ENCODE measurements around the gene HSH2D. TPM values are rescaled to one million over a fixed set of nuclear protein-coding genes. Genes with fewer than 3 reads are reported as not detected.

The HSH2D gene
- total and polyA plus RNA-seq, 2 of the 13 experiments (the other 11 are each of a cell fraction or from before 2014, with no cell fraction given), result 0.69 to 3.2 TPM

DNA sequence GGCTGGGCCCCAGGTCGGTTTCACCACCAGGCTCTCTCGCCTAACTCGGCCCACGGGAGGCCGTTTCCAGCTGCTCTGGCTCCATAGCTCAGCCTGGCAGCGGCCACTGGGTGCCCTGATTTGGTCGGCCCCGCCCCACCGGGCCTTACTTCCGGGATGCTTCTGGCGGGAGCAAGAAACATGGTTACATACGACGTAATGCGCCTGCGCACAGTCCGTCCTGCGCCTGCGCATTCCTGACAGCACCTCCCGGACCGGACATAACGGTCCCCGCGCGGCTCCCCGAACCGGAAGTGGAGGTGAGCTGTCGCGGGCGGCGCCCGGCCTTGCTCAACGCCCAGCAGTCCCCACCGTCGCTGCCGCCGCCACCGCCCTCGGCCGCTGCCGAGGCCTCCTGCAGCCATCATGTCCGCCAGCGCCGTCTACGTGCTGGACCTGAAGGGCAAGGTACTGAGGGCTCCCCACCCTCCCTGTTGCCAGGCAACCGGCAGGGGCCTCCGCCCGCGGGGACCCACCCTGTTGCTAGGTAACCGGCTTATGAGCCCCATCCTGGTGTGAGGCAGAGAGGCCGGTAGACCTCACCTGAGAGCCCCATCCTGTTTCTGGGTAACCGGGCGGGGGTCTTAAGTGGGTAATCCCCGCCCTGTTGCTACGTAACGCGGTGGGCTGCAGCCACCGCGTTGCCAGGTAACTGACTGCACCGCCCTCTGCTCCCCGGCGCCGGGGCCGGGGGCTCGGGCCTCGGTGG lies 54.3 kb downstream of the HSH2D start, which contains the start of gene AP1M1 (continued):
- TF ChIP-seq KDM5A (IDR thresholded peaks at IDR 0.05; ENCODE audit: borderline replicate concordance, low read length), result peak; percentile 79; the same call in 1 of the 2 replicates
- peak; percentile 53; the same call in 1 of the 2 replicates for TF ChIP-seq CREM (IDR thresholded peaks at IDR 0.05)
- TF ChIP-seq CREM (CRISPR knock-in tag; IDR thresholded peaks at IDR 0.05), result no peak
- peak; percentile 81; the same call in 1 of the 2 replicates for TF ChIP-seq KDM5B (CRISPR knock-in tag; IDR thresholded peaks at IDR 0.05; ENCODE audit: borderline replicate concordance)
- 0 out of 2 replicates have a peak, but pooled peaks have one; percentile 24 for TF ChIP-seq MAF1 (CRISPR knock-in tag; IDR thresholded peaks at IDR 0.05; ENCODE audit: borderline replicate concordance)
- TF ChIP-seq KDM2A (CRISPR knock-in tag; IDR thresholded peaks at IDR 0.05; ENCODE audit: borderline replicate concordance, low read depth), result peak; percentile 77; the same call in 1 of the 2 replicates
- TF ChIP-seq AGO1 (IDR thresholded peaks at IDR 0.05; ENCODE audit: low read depth, low read length, poor library complexity, severe bottlenecking), result peak; percentile 54
- TF ChIP-seq ZNF772 (CRISPR knock-in tag; IDR thresholded peaks at IDR 0.05), result no peak
- TF ChIP-seq GABPB1 (CRISPR knock-in tag; IDR thresholded peaks at IDR 0.05), result peak; percentile 97
- TF ChIP-seq PPARG (CRISPR knock-in tag; conservative IDR thresholded peaks at IDR 0.05), result peak; percentile 10; the same call in 1 of the 2 replicates
- TF ChIP-seq, protein P1, sequence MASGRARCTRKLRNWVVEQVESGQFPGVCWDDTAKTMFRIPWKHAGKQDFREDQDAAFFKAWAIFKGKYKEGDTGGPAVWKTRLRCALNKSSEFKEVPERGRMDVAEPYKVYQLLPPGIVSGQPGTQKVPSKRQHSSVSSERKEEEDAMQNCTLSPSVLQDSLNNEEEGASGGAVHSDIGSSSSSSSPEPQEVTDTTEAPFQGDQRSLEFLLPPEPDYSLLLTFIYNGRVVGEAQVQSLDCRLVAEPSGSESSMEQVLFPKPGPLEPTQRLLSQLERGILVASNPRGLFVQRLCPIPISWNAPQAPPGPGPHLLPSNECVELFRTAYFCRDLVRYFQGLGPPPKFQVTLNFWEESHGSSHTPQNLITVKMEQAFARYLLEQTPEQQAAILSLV (CRISPR knock-in tag; IDR thresholded peaks at IDR 0.05; ENCODE audit: borderline replicate concordance), result peak; percentile 26; the same call in 1 of the 2 replicates
- peak; percentile 45; the same call in 1 of the 2 replicates for TF ChIP-seq FOXK2 (IDR thresholded peaks at IDR 0.05)
- TF ChIP-seq KLF6 (CRISPR knock-in tag; IDR thresholded peaks at IDR 0.05), result no peak
- peak; percentile 91 for TF ChIP-seq RBFOX2 (IDR thresholded peaks at IDR 0.05; ENCODE audit: low read depth, low read length)
- peak; percentile 80; the same call in 1 of the 2 replicates for TF ChIP-seq ATF7-NPFF (CRISPR knock-in tag; IDR thresholded peaks at IDR 0.05; ENCODE audit: low read depth)
- TF ChIP-seq, protein P2, sequence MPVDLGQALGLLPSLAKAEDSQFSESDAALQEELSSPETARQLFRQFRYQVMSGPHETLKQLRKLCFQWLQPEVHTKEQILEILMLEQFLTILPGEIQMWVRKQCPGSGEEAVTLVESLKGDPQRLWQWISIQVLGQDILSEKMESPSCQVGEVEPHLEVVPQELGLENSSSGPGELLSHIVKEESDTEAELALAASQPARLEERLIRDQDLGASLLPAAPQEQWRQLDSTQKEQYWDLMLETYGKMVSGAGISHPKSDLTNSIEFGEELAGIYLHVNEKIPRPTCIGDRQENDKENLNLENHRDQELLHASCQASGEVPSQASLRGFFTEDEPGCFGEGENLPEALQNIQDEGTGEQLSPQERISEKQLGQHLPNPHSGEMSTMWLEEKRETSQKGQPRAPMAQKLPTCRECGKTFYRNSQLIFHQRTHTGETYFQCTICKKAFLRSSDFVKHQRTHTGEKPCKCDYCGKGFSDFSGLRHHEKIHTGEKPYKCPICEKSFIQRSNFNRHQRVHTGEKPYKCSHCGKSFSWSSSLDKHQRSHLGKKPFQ (CRISPR knock-in tag; IDR thresholded peaks at IDR 0.05; ENCODE audit: insufficient replicate concordance), result no peak
- TF ChIP-seq ZNF557 (CRISPR knock-in tag; IDR thresholded peaks at IDR 0.05), result no peak
